ENCODE measurements around the gene SPINK14.

SPINK14 gene

DNA sequence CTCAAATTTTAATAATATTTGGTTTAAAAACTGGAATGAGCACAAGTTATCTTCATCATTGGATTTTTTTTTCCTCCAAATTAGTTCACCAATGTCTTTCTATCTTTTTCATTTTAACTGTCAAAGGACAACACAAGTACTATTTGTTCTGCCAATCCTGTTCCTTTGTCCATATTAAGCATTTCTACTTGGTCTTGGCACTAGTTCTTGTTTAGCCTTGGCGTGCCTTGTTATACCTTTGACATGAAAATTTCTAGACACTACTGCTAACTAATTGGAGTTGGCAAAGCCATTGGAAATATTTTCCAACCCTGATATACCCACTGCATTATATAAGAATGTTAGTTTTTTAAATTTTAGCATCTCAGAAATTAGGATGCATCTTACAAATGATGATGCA lies 38.3 kb downstream of the SPINK14 start:
- H3K9ac ChIP-seq, result no peak overlapping the region
- H3K27ac ChIP-seq, result no peak overlapping the region
- H3K4me1 ChIP-seq, result peaks cover 0 to 53% (median 0%) of the 10 kb centered on the region in 10 experiments; a peak in 6 of 20 replicates
- no peaks in the 10 kb centered on the region for H3K9me3 ChIP-seq (replicated peaks in 1 of 11)
- no peaks in the 10 kb centered on the region for H3K36me3 ChIP-seq
- H3K27me3 ChIP-seq, result no peaks in the 10 kb centered on the region
- no peak overlapping the region for H3K4me3 ChIP-seq
- H3K4me2 ChIP-seq, result no peak overlapping the region; a peak in 1 of 22 replicates
- no peak for TF ChIP-seq Cebpa-rat (IDR thresholded peaks at IDR 0.05)
- H4K20me1 ChIP-seq, result no peaks in the 10 kb centered on the region

DNA sequence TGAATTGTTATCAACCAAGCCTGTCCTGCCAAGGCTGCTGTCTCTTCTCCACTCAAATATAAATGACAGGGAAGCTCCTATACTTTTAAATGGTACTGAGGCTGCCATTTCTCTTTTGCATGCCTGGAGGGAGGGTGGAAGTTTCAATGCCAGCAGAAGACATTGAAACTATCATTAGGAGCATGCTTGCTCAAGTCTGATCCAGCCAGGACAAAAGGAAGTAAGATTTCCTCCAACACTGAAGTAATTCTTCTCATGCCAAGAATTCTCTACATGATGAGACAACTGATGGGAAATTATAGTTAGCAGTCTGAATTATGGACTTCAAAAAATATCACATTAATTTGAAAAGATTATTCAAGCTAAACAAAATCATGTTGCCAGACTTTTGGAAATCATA lies 39.9 kb downstream of the SPINK14 start:
- Histone ChIP-seq H3K27me3 (no peaks in the 10 kb centered on the region), H3K9ac (no peak overlapping the region), H3K4me2 (peak overlapping the region in 2 of 11 experiments; percentile 73 to 75; a peak in 4 of 22 replicates), H4K20me1 (no peaks in the 10 kb centered on the region), H3K4me1 (peaks cover 0 to 51% (median 0%) of the 10 kb centered on the region in 10 experiments; a peak in 6 of 20 replicates), H3K9me3 (replicated peaks in 1 of 11) (no peaks in the 10 kb centered on the region), H3K36me3 (no peaks in the 10 kb centered on the region), H3K4me3 (no peak overlapping the region), H3K27ac (no peak overlapping the region)
- no peak for TF ChIP-seq Cebpa-rat (IDR thresholded peaks at IDR 0.05)

DNA sequence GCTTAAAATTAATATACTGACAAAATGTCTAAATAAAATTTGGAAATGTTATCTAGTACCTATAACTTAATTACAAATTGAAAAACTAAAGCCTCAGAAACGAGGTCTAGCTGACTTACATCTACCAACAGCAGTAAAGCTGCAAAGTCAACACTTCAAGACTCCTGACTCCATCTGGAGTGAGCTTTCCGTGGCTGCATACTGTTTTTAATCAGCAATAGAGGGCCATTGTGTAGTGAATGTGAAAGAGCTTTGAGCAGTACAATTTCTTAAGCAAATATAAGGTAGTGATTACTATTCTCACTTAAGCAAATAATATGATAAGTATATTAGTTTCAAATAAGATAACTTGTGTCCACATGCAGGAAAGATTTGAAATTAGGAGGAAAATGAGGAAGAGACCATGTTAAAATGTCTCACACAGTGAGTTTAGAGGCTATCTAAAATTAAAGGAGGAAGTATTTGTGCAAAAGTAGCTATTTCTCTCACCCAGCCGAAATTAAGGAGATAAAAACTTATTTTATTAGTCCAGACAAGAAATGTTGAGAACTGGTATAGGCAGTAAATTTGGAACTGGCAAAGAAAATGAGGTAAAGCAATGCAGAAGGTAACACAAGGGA lies 40.9 kb downstream of the SPINK14 start:
- Histone ChIP-seq H3K4me2 (peak overlapping the region in 3 of 11 experiments; percentile 49 to 75 (median 73); a peak in 5 of 22 replicates), H3K9me3 (replicated peaks in 1 of 11) (no peaks in the 10 kb centered on the region), H3K4me1 (peaks cover 0 to 51% (median 0%) of the 10 kb centered on the region in 10 experiments; a peak in 6 of 20 replicates), H4K20me1 (no peaks in the 10 kb centered on the region), H3K27me3 (no peaks in the 10 kb centered on the region), H3K27ac (peak overlapping the region in 2 of 11 experiments; percentile 4 to 44; a peak in 2 of 22 replicates), H3K36me3 (no peaks in the 10 kb centered on the region), H3K4me3 (no peak overlapping the region), H3K9ac (no peak overlapping the region)
- TF ChIP-seq Cebpa-rat (IDR thresholded peaks at IDR 0.05), result no peak

DNA sequence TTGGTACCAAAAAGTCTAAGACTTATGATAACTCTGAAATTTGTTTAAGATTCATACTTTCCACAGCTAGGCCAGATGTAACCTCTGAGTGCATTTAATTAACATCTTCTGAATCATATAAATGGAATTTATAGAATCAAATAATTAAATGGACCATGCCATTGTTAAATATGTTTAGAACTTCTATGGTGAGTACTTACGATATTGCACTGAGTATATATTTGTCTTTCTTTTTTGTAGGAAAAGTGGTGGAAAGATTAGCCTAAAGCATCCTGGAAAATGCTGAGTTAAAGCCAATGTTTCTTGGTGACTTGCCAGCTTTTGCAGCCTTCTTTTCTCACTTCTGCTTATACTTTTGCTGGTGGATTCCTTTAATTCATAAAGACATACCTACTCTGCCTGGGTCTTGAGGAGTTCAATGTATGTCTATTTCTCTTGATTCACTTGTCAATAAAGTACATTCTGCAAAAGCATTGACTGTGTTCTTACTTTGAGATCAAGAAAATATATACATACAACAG lies 46.4 kb downstream of the SPINK14 start:
- H4K20me1 ChIP-seq, result no peaks in the 10 kb centered on the region
- no peaks in the 10 kb centered on the region for H3K36me3 ChIP-seq
- peaks cover 0 to 6% (median 0%) of the 10 kb centered on the region in 11 experiments; a peak in 1 of 22 replicates for H3K9me3 ChIP-seq (replicated peaks in 1 of 11)
- H3K27me3 ChIP-seq, result no peaks in the 10 kb centered on the region
- TF ChIP-seq Cebpa-rat (IDR thresholded peaks at IDR 0.05), result no peak
- no peak overlapping the region for H3K9ac ChIP-seq
- H3K4me2 ChIP-seq, result peak overlapping the region in 2 of 11 experiments; percentile 5 to 8; a peak in 3 of 22 replicates
- H3K27ac ChIP-seq, result no peak overlapping the region
- no peak overlapping the region for H3K4me3 ChIP-seq
- peaks cover 0 to 18% (median 0%) of the 10 kb centered on the region in 10 experiments; a peak in 6 of 20 replicates for H3K4me1 ChIP-seq

DNA sequence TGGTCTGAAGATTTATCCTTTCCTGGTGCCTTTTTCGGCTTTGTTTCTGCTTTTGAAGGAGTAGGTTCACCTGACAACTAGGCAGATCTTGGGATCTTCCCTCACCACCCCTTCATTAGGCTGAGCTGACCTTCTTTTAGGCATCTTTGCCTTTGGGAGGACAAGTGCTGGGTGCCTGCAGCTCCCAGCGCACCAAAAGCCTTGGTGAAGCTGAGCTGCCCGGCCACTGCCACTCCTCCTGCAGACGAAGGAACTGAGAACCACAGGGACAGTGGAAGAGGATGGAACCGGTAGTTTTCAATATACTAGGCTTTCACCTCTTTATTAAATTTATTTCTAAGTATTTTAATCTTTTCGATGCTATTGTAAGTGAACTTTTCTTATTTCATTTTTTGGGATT lies 53.2 kb downstream of the SPINK14 start:
- H3K4me3 ChIP-seq, result no peak overlapping the region
- H4K20me1 ChIP-seq, result no peaks in the 10 kb centered on the region
- H3K4me2 ChIP-seq, result no peak overlapping the region

DNA sequence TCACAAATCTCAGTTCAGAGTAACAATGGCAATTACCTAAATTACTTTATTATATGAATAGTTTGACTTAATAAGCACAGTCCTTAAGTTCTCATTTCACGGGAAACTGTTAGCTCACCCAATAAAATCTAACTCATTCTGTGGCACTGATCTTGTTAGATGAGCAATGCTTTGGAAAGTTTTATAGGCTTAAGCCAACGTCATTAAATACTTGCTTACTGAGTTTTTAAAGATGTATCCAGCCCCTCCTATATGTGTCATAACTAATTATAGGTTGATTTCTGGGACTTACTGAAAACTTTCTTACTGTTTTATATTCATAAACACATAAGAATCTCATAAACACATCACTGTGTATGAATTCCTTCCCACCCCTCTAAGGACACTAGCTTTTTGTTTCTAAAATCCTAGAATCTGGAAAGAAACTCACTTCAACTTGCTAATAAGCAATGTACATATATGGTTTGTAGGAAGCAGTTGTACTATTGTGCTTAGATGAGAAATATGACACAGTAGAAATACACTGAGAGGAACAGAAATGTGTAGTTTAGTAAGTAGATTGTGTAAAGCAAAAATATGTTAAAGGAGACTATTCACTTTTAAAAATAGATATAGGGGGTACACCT lies 55.9 kb downstream of the SPINK14 start:
- Histone ChIP-seq H3K4me2 (no peak overlapping the region), H3K9ac (no peak overlapping the region), H3K9me3 (replicated peaks in 1 of 11) (no peaks in the 10 kb centered on the region), H3K27me3 (no peaks in the 10 kb centered on the region), H3K4me3 (no peak overlapping the region), H3K4me1 (no peaks in the 10 kb centered on the region), H3K27ac (no peak overlapping the region), H3K36me3 (no peaks in the 10 kb centered on the region), H4K20me1 (no peaks in the 10 kb centered on the region)
- TF ChIP-seq Cebpa-rat (IDR thresholded peaks at IDR 0.05), result no peak

More for the DNA sequence above, 53.2 kb downstream of the SPINK14 start:
- no peak for TF ChIP-seq Cebpa-rat (IDR thresholded peaks at IDR 0.05)
- Histone ChIP-seq H3K27ac (no peak overlapping the region), H3K27me3 (no peaks in the 10 kb centered on the region), H3K4me1 (no peaks in the 10 kb centered on the region), H3K9me3 (replicated peaks in 1 of 11) (peaks cover 0 to 6% (median 0%) of the 10 kb centered on the region in 11 experiments; a peak in 1 of 22 replicates), H3K36me3 (no peaks in the 10 kb centered on the region), H3K9ac (no peak overlapping the region)

Data from BLaER1 treated with 17β-estradiol and CSF1 and Interleukin-3, amounts not matched to agents 10 nM and 100 nM (cell line).